Stimulated activated naive CD4-positive, alpha-beta T cell (primary cell): ENCODE results near the gene CDK5RAP2.
"Not testable (repeated sequence)": the region's sequence is repeated elsewhere in the genome, so short reads cannot be mapped to it uniquely, and the experiment has no call there.

Experiments
- DNase-seq, 6 experiments: peaks; one replicate each; lab custom pipeline; 2025; lab: John Stamatoyannopoulos, UW

The CDK5RAP2 gene

DNA sequence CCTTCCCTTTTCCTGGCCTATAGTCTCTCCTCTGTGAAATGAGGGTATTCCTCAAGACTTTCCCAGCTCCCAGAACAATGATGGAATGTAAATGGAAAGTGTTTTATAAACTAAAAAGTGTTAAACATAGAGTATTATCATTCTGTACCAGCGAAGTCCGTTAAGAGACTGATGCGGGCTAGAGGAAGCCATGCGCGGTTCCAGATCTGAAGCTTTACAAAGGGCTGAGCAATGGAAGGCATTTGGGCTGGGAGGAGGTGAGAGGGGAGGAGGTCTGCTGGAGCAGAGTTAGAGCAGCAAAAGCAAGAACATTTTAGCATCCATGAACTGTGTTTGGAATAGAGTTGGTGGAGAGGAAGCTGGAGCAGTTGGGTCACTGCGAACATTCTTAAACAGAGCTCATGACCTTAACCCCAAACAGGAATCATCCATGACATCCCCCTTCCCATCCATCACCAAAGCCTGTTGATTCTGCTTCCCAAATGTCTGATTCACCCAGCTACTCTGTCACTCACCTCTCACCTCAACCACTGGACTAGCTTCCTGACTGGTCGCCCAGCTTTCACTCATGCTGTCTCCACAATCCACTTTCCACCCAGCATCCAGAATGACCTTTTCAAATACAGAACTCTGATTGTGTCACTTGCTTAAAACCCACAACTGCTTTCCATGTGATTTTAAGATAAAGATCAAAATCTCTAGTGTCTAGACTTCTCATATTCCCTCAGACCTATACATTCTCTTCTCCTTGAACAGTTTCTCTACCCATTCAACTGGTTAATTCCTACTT, 37.1 kb downstream of the CDK5RAP2 start:
- no peak for DNase-seq

DNA sequence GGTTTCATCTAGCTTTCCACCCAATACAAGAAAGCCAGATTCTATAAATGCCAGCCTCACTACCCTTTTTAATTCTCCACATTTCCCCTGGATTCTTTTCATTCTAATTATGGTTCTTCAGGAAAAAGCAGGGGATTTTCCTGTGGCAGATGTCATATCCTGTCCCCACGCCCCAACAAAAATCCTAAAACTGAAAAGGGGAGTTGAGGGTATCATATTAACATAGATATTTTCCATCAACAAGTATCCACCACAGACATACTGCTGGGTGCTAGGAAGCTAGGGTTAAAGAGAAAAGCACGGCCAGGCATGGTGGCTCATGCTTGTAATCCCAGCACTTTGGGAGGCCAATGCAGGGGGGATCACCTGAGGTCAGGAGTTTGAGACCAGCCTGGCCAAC, 38.0 kb downstream of the CDK5RAP2 start:
- no peak for DNase-seq

DNA sequence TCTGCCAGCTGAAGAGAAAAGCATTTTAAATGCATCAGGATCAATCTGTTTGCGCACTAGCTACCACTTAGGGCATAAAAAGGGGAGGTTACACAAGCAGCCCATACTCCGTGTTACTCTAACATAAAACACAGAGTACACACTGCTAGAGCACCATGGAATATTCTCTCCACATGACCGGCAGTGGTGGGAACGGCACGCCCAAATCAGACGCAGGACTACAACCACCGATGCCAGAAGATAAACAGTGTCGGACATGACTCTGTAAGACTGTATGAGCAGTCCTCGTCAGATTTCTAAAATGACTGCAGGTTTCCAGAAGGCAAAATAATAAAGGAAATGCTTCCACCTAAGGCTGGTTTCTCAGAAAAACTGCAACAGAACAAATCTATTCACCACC, 40.0 kb downstream of the CDK5RAP2 start:
- no peak for DNase-seq

DNA sequence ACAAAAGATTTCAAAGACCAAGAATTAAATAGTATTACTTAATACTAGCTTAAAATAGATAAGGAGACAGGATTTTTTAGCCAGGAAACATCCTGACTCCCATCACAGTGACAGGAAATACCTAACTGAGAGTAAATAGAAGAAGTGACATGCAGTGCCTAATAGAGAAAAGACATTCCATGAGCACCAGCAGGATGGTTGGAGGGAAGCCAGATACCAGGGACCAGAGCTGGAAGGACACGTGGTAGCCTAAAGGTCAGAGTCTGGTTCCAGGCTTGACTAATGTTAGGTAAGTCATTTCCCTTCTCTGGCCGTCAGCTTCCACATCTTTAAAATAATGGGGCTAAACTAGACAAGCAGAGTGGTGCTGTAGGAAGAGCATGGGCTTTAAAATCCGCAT, 41.6 kb downstream of the CDK5RAP2 start:
- DNase-seq, result no peak

- DNase-seq, result no peak
Observed at GRCh38 chr9:120536949-120537640, 42.9 kb downstream of the CDK5RAP2 start.

- DNase-seq, result no peak
Observed at GRCh38 chr9:120536094-120536493, 43.9 kb downstream of the CDK5RAP2 start.

- DNase-seq, result no peak
Observed at GRCh38 chr9:120534266-120534665, 45.7 kb downstream of the CDK5RAP2 start.

DNA sequence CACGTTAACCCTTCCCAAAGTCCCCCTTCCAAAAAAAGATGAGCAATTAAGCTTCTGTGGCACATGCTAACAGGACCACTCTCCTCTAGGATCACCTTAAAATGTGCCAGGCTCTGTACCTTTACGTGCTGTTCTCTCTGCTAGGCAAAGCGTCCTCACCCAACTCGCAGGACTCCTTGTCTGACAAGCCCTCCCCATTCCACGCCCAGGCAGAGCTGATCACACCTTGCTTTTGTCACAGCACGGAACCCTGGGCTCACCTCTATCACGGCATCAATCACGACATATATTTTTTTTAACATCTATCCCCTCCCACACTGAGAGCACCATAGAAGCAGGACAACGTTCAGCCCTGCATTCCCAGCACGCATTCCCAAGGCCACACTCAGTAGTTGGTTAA, 47.1 kb downstream of the CDK5RAP2 start:
- DNase-seq, result no peak

GRCh38 chr9:120532475-120532874, 47.5 kb downstream of the CDK5RAP2 start:
- no peak for DNase-seq

DNA sequence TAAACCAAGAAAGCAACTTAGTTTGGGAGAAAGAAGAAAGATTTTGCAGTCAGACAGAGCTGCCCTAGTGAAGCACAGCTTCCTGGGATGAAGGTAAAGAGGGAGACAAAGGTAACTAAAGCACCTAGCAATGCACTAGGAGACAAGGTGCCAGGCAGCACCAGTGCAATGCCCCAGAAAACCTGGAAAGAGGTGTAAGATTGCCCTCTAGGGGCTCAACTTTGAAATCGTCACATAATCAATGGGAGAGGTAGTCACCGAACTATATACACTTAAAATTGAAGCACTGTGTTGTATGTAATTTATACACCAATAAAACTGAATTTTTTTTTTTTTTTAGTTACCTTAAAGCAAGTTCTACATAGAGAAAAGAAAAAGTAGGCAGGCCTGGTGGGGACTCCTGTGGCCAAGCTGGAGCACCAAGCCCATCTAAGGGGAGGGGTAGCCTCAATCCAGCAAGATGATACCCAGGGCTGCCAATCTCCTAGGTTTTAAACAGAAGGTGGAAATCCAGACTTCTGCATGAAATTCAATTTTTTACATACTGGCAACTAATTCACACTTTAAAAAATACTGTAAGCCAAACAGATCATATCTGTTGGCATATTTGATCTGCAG, 48.2 kb downstream of the CDK5RAP2 start:
- no peak for DNase-seq

DNA sequence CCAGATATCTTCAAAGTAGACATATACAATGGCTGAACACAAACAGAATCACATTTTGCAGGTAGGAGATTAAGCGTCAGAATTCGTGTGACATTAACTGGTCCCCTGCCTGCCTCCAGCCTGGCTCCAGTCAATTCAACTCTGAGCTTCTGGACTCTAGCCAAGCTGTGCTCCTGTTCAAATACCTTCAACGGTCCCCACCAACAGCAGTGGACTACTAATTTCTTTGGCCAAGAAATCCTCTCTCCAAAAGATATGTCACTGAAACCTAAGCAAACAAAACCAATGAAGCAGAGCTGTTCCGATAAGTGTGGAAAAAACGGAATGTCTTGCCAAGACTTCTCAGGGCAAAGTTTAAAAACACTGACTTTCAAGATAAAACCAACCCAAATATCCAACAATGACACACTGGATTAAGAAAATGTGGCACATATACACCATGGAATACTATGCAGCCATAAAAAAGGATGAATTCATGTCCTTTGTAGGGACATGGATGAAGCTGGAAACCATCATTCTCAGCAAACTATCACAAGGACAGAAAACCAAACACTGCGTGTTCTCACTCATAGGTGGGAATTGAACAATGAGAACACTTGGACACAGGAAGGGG, 49.6 kb downstream of the CDK5RAP2 start:
- not testable (repeated sequence) for DNase-seq

DNA sequence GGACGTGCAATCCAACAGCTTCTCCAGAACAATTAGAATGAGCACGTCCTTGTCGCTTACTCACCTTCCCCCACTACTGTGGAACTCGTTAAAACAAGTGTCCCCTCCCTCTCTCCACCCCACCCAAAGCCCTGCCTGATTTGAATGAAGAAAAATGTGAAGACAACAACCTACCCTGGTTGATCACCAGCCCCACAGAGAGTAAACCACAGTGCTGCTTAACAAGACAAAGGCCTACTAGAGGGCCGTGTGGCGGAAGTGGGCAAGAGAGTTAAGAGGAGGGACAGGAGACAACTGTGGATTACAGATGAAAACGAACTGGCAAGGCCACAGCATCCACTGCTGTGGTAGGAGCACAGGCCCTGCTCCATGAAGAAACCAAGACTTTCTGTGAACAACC, 51.1 kb downstream of the CDK5RAP2 start:
- DNase-seq, result no peak

- no peak for DNase-seq
Observed at GRCh38 chr9:120528327-120528726, 51.6 kb downstream of the CDK5RAP2 start.

GRCh38 chr9:120526534-120526933, 53.4 kb downstream of the CDK5RAP2 start:
- no peak for DNase-seq

DNA sequence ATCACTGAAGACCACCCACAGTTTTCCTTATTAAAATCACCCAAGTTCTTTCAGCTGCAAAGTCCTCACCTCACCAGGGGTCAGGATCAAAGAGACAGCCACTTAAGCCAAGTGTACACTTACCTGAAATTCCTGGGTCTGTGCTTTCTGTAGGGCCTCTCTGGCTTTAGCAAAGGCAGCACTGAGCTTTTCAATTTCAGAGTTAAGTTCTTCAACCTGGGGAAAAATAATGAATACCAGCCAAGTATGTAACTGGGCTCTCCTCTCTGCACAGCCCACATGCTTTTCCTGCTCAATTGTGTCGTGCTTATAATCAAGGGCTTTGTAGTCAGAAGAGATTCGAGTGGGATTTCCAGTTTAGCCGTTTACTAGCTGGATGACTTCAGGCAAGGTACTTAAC, 55.1 kb downstream of the CDK5RAP2 start:
- no peak for DNase-seq

DNA sequence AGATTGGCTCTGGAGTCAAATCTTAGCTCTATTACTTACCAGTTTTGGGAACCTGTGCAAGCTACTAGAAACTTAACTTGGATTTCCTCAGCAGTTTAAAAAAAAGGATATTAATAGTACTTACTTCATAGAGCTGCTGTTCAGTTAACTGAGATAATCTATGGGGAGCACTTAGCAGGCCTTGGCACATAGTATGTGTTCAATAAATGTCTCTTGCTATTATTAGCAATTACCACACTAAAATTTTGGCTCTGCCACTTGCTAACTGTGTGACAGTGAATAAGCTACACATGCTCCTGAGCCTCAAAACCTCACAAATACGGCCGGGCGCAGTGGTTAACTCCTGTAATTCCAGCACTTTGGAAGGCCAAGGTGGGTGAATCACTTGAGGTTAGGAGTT, 55.9 kb downstream of the CDK5RAP2 start:
- no peak for DNase-seq

- no peak for DNase-seq
Observed at GRCh38 chr9:120522558-120522957, 57.4 kb downstream of the CDK5RAP2 start.

GRCh38 chr9:120522032-120522431, 57.9 kb downstream of the CDK5RAP2 start:
- no peak for DNase-seq

DNA sequence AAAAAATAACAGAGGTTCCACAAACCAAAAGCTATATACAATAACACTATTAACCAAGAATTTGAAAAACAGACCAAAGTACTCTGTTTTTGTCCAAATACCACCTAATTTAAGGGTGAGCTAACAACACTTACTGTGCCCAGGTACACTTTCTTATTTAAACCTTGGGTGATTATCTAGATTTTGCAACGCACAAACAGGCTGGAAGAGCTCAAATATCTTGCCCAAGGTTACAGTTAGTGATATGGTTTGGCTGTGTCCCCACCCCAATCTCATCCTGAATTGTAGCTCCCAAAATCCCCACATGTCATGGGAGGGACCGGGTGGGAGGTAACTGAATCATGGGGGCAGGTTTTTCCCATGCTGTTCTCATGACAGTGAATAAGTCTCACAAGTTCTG, 58.9 kb downstream of the CDK5RAP2 start:
- no peak for DNase-seq

DNA sequence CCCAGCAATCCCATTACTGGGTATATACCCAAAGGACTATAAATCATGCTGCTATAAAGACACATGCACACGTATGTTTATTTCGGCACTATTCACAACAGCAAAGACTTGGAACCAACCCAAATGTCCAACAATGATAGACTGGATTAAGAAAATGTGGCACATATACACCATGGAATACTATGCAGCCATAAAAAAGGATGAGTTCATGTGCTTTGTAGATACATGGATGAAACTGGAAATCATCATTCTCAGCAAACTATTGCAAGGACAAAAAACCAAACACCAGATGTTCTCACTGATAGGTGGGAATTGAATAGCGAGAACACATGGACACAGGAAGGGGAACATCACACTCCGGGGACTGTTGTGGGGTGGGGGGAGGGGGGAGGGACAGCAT, 64.0 kb downstream of the CDK5RAP2 start:
- DNase-seq, result not testable (repeated sequence)

GRCh38 chr9:120515481-120515880, 64.5 kb downstream of the CDK5RAP2 start:
- DNase-seq, result not testable (repeated sequence)

- no peak for DNase-seq
Observed at GRCh38 chr9:120514405-120514804, 65.6 kb downstream of the CDK5RAP2 start.
